ENCODE data around the gene MYL12A.

The MYL12A gene

GRCh38 chr18:3236470-3236869, 11.1 kb upstream of the MYL12A start:
- Histone ChIP-seq H3K4me2 (ENCODE audit: low read length) (no peak overlapping the region), H2BK15ac (replicated peaks; ENCODE audit: low read depth) (no peak overlapping the region), H3K79me1 (ENCODE audit: low read length) (no peaks in the 10 kb centered on the region), H3K27ac (ENCODE audit: low read depth, low read length) (no peak overlapping the region), H3K4me1 (ENCODE audit: control insufficient read depth, low read depth, low read length) (no peaks in the 10 kb centered on the region), H2BK5ac (ENCODE audit: low read length) (no peak overlapping the region), H2BK120ac (ENCODE audit: low read depth, low read length) (no peak overlapping the region), H3K56ac (ENCODE audit: low read length) (no peak overlapping the region), H3K27me3 (ENCODE audit: insufficient read depth, low read length, poor library complexity) (no peaks in the 10 kb centered on the region), H4K8ac (ENCODE audit: low read depth, low read length) (no peak overlapping the region), H3K79me2 (ENCODE audit: control insufficient read depth, insufficient read depth, low read length) (no peaks in the 10 kb centered on the region), H3K9ac (ENCODE audit: low read length) (no peak overlapping the region), H4K5ac (ENCODE audit: low read length) (no peak overlapping the region), H3K4ac (ENCODE audit: low read depth, low read length) (no peak overlapping the region), H2AK5ac (ENCODE audit: low read length) (no peak overlapping the region), H3K18ac (ENCODE audit: low read length) (no peak overlapping the region), H3K36me3 (ENCODE audit: control insufficient read depth, insufficient read depth, low read length) (no peaks in the 10 kb centered on the region), H3K4me3 (ENCODE audit: low read length) (no peak overlapping the region), H3K23ac (ENCODE audit: low read length) (no peak overlapping the region)
- no CpG with 5 or more reads among the region's 4 CpGs for WGBS (ENCODE audit: extremely low coverage, insufficient coverage, low lambda C conversion rate)
- peak; percentile 56 for DNase-seq

GRCh38 chr18:3238742-3239141, 8.9 kb upstream of the MYL12A start:
- no peak overlapping the region for H3K27ac ChIP-seq (ENCODE audit: low read depth, low read length)
- H3K4me1 ChIP-seq (ENCODE audit: control insufficient read depth, low read depth, low read length): no peaks in the 10 kb centered on the region
- H3K18ac ChIP-seq (ENCODE audit: low read length): no peak overlapping the region
- no peak overlapping the region for H3K9ac ChIP-seq (ENCODE audit: low read length)
- H4K5ac ChIP-seq (ENCODE audit: low read length): no peak overlapping the region
- H3K27me3 ChIP-seq (ENCODE audit: insufficient read depth, low read length, poor library complexity): no peaks in the 10 kb centered on the region
- H3K4ac ChIP-seq (ENCODE audit: low read depth, low read length): no peak overlapping the region
- no peak overlapping the region for H4K8ac ChIP-seq (ENCODE audit: low read depth, low read length)
- H3K23ac ChIP-seq (ENCODE audit: low read length): no peak overlapping the region
- no CpG with 5 or more reads among the region's 2 CpGs for WGBS (ENCODE audit: extremely low coverage, insufficient coverage, low lambda C conversion rate)
- no peaks in the 10 kb centered on the region for H3K79me1 ChIP-seq (ENCODE audit: low read length)
- H2BK120ac ChIP-seq (ENCODE audit: low read depth, low read length): no peak overlapping the region
- H3K36me3 ChIP-seq (ENCODE audit: control insufficient read depth, insufficient read depth, low read length): no peaks in the 10 kb centered on the region
- no peak overlapping the region for H3K56ac ChIP-seq (ENCODE audit: low read length)
- no peak overlapping the region for H2AK5ac ChIP-seq (ENCODE audit: low read length)
- no peak overlapping the region for H3K4me2 ChIP-seq (ENCODE audit: low read length)
- no peak overlapping the region for H2BK15ac ChIP-seq (replicated peaks; ENCODE audit: low read depth)
- no peaks in the 10 kb centered on the region for H3K79me2 ChIP-seq (ENCODE audit: control insufficient read depth, insufficient read depth, low read length)
- no peak for DNase-seq
- H3K4me3 ChIP-seq (ENCODE audit: low read length): no peak overlapping the region
- H2BK5ac ChIP-seq (ENCODE audit: low read length): no peak overlapping the region

- Histone ChIP-seq H2BK5ac (ENCODE audit: low read length) (no peak overlapping the region), H3K4me3 (ENCODE audit: low read length) (no peak overlapping the region)
- WGBS (ENCODE audit: extremely low coverage, insufficient coverage, low lambda C conversion rate): no CpG with 5 or more reads among the region's 1 CpG
These were observed 2.4 kb upstream of the MYL12A start for GRCh38 chr18:3245185-3245564.

GRCh38 chr18:3245853-3246634, 1.6 kb upstream of the MYL12A start:
- peak; percentile 95 for DNase-seq
- Histone ChIP-seq H2BK5ac (ENCODE audit: low read length) (no peak overlapping the region), H2BK15ac (replicated peaks; ENCODE audit: low read depth) (no peak overlapping the region), H3K18ac (ENCODE audit: low read length) (no peak overlapping the region), H3K36me3 (ENCODE audit: control insufficient read depth, insufficient read depth, low read length) (no peaks in the 10 kb centered on the region), H3K4me2 (ENCODE audit: low read length) (peak overlapping the region; percentile 66), H3K4me1 (ENCODE audit: control insufficient read depth, low read depth, low read length) (peaks cover 2% of the 10 kb centered on the region), H2AK5ac (ENCODE audit: low read length) (no peak overlapping the region), H3K4ac (ENCODE audit: low read depth, low read length) (no peak overlapping the region), H3K27me3 (ENCODE audit: insufficient read depth, low read length, poor library complexity) (no peaks in the 10 kb centered on the region), H3K79me1 (ENCODE audit: low read length) (no peaks in the 10 kb centered on the region), H3K79me2 (ENCODE audit: control insufficient read depth, insufficient read depth, low read length) (peaks cover 30% of the 10 kb centered on the region), H3K56ac (ENCODE audit: low read length) (peak overlapping the region; percentile 80), H4K8ac (ENCODE audit: low read depth, low read length) (no peak overlapping the region), H3K9ac (ENCODE audit: low read length) (peak overlapping the region; percentile 77), H2BK120ac (ENCODE audit: low read depth, low read length) (no peak overlapping the region), H3K23ac (ENCODE audit: low read length) (no peak overlapping the region), H3K4me3 (ENCODE audit: low read length) (no peak overlapping the region), H4K5ac (ENCODE audit: low read length) (no peak overlapping the region), H3K27ac (ENCODE audit: low read depth, low read length) (no peak overlapping the region)
- WGBS (ENCODE audit: extremely low coverage, insufficient coverage, low lambda C conversion rate): no CpG with 5 or more reads among the region's 29 CpGs

More at GRCh38 chr18:3245185-3245564, 2.4 kb upstream of the MYL12A start:
- Histone ChIP-seq H2BK120ac (ENCODE audit: low read depth, low read length) (no peak overlapping the region), H3K4ac (ENCODE audit: low read depth, low read length) (no peak overlapping the region), H2BK15ac (replicated peaks; ENCODE audit: low read depth) (no peak overlapping the region), H3K36me3 (ENCODE audit: control insufficient read depth, insufficient read depth, low read length) (no peaks in the 10 kb centered on the region), H3K56ac (ENCODE audit: low read length) (no peak overlapping the region), H3K79me2 (ENCODE audit: control insufficient read depth, insufficient read depth, low read length) (peaks cover 24% of the 10 kb centered on the region), H3K79me1 (ENCODE audit: low read length) (no peaks in the 10 kb centered on the region), H3K27me3 (ENCODE audit: insufficient read depth, low read length, poor library complexity) (no peaks in the 10 kb centered on the region), H3K18ac (ENCODE audit: low read length) (no peak overlapping the region), H3K4me2 (ENCODE audit: low read length) (no peak overlapping the region), H3K27ac (ENCODE audit: low read depth, low read length) (no peak overlapping the region), H3K23ac (ENCODE audit: low read length) (no peak overlapping the region), H4K8ac (ENCODE audit: low read depth, low read length) (no peak overlapping the region), H2AK5ac (ENCODE audit: low read length) (no peak overlapping the region), H4K5ac (ENCODE audit: low read length) (no peak overlapping the region), H3K9ac (ENCODE audit: low read length) (no peak overlapping the region), H3K4me1 (ENCODE audit: control insufficient read depth, low read depth, low read length) (peaks cover 2% of the 10 kb centered on the region)
- DNase-seq: no peak

- Histone ChIP-seq H2BK5ac (ENCODE audit: low read length) (no peak overlapping the region), H3K56ac (ENCODE audit: low read length) (peak overlapping the region; percentile 72), H3K4me1 (ENCODE audit: control insufficient read depth, low read depth, low read length) (peaks cover 2% of the 10 kb centered on the region), H3K27ac (ENCODE audit: low read depth, low read length) (peak overlapping the region; percentile 93), H3K79me2 (ENCODE audit: control insufficient read depth, insufficient read depth, low read length) (peaks cover 34% of the 10 kb centered on the region), H2BK15ac (replicated peaks; ENCODE audit: low read depth) (no peak overlapping the region), H3K4me2 (ENCODE audit: low read length) (peak overlapping the region; percentile 62), H4K5ac (ENCODE audit: low read length) (no peak overlapping the region), H2AK5ac (ENCODE audit: low read length) (no peak overlapping the region), H3K18ac (ENCODE audit: low read length) (peak overlapping the region; percentile 55), H4K8ac (ENCODE audit: low read depth, low read length) (peak overlapping the region; percentile 78), H2BK120ac (ENCODE audit: low read depth, low read length) (no peak overlapping the region), H3K9ac (ENCODE audit: low read length) (peak overlapping the region; percentile 77), H3K4ac (ENCODE audit: low read depth, low read length) (peak overlapping the region; percentile 46), H3K4me3 (ENCODE audit: low read length) (peak overlapping the region; percentile 21), H3K79me1 (ENCODE audit: low read length) (peaks cover 1% of the 10 kb centered on the region), H3K23ac (ENCODE audit: low read length) (no peak overlapping the region), H3K27me3 (ENCODE audit: insufficient read depth, low read length, poor library complexity) (no peaks in the 10 kb centered on the region), H3K36me3 (ENCODE audit: control insufficient read depth, insufficient read depth, low read length) (no peaks in the 10 kb centered on the region)
- no peak for DNase-seq
- WGBS (ENCODE audit: extremely low coverage, insufficient coverage, low lambda C conversion rate): no CpG with 5 or more reads among the region's 23 CpGs
These were observed 864 bp upstream of the MYL12A start for GRCh38 chr18:3246635-3247239.
